Measurements from ENCODE around the gene IQCH. TPM values are rescaled to one million over a fixed set of nuclear protein-coding genes. Genes with fewer than 3 reads are reported as not detected.
A peak's percentile ranks its signal among the peaks of the same experiment; 100 is the strongest.

IQCH gene
- total RNA-seq, 2 donors from 2014 or later: 1.6 to 6.7 TPM

DNA sequence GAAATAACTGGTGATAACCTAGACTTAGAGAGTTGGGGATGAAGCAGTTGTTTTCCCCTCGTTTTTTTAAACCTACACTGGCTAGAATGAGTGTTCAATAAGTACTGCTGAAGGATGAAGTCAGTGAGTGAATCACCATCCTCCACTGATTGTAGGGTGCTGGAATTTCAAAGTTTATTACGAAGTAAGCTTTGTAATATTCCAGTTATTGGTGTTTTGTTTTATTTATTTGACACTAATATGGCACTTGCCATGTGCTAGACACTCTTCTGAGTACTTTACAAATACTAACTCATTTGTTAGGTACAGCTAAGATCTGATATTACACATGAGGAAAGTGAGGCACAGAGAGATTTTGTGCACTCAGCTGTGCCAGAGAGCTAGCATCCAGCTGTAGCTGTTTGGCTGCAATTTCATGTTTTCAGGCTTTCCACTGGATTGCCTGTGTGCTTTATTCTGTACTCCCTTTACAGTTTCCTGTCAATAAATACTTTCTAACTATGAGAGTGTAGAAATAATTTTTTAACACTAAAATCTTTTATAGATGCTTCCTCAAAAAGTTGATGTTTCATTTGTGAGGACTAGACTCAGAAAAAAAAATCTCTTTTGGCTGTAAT, 293.8 kb downstream of the IQCH start:
- Histone ChIP-seq H3K27ac (no peak overlapping the region), H3K27me3 (no peaks in the 10 kb centered on the region), H3K36me3 (replicated peaks in 1 of 2; ENCODE audit: insufficient read depth in 1 of 2, low read depth in 2 of 2) (no peaks in the 10 kb centered on the region), H3K4me3 (no peak overlapping the region), H3K4me1 (peaks cover 22% of the 10 kb centered on the region), H3K9me3 (no peaks in the 10 kb centered on the region)
- no peak for TF ChIP-seq POLR2A (IDR thresholded peaks at IDR 0.05)
- TF ChIP-seq, protein P1, sequence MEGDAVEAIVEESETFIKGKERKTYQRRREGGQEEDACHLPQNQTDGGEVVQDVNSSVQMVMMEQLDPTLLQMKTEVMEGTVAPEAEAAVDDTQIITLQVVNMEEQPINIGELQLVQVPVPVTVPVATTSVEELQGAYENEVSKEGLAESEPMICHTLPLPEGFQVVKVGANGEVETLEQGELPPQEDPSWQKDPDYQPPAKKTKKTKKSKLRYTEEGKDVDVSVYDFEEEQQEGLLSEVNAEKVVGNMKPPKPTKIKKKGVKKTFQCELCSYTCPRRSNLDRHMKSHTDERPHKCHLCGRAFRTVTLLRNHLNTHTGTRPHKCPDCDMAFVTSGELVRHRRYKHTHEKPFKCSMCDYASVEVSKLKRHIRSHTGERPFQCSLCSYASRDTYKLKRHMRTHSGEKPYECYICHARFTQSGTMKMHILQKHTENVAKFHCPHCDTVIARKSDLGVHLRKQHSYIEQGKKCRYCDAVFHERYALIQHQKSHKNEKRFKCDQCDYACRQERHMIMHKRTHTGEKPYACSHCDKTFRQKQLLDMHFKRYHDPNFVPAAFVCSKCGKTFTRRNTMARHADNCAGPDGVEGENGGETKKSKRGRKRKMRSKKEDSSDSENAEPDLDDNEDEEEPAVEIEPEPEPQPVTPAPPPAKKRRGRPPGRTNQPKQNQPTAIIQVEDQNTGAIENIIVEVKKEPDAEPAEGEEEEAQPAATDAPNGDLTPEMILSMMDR (IDR thresholded peaks at IDR 0.05): no peak
- intact Hi-C loops (cut with DNase I): no loop called here
- DNase-seq (no peak), ATAC-seq (no peak)
- WGBS, 2 donors: 74 to 79% methylated on average over 2 of the region's 2 CpGs

DNA sequence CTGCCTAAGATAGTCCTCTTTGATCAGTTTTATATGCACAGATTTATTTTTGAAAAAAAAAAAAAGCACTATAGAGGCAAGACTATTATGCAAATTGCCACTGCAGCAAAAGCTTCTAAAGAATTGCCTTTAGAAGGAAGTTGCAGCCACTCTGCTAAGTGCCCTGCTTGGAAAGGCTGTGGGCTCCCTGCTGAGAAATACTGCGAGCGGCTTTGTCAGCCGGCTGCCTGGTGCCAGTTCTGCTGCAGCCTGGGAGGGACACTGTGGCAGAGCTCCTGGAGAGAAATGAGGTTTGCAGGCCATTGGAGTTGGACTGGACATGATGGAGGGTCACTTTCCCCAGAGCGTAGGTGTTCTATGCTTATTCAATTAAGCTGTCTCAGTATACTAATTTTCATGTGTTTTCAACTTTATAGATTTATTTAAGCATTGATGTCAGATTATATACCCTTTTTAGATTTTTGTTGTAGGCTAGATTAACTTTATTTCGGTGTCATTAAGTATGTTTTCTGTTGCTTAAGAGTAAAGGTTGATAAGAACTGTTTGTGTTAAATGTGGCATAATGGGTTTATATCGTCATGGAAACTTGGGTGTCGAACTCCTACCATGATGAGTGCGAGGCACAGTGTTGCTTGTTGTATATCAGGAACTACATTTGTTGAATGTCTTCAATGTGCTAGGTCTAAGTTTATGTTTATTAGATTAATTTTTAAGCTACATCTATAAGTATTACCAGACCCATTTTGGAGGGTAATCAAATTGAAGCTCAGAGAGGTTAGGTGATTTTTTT, 294.5 kb downstream of the IQCH start:
- TF ChIP-seq, protein P1 (IDR thresholded peaks at IDR 0.05): no peak
- TF ChIP-seq POLR2A (IDR thresholded peaks at IDR 0.05): no peak
- Histone ChIP-seq H3K4me3 (no peak overlapping the region), H3K4me1 (peaks cover 15% of the 10 kb centered on the region), H3K27ac (no peak overlapping the region), H3K27me3 (no peaks in the 10 kb centered on the region), H3K9me3 (no peaks in the 10 kb centered on the region), H3K36me3 (replicated peaks in 1 of 2; ENCODE audit: insufficient read depth in 1 of 2, low read depth in 2 of 2) (no peaks in the 10 kb centered on the region)
- DNase-seq (peak in 1 of 4 donors; percentile 18), ATAC-seq (no peak)
- 67 to 70% methylated on average over 8 of the region's 8 CpGs for WGBS, 2 donors
- intact Hi-C loops (cut with DNase I): no loop called here

DNA sequence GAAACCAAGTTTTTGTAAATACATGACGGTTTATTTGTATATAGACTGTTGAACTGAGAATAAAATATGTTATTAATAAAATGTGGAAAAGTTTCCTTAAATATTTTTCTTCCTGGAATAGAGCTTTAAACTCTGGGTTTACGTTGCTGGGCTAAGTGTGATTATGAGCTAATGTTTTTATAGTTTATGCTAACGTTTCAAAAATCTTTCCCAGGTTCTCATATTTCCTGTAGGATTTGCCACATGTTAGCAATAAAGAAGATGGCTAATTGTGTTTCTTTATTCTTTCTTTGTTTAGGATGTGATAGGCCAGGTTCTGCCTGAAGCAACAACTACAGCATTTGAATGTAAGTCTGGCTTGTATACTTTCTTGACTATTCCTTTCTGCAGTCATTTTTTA, 295.1 kb downstream of the IQCH start:
- DNase-seq (no peak), ATAC-seq (no peak)
- H3K4me3 ChIP-seq: no peak overlapping the region
- 66 to 69% methylated on average over 3 of the region's 3 CpGs for WGBS, 2 donors
- no peaks in the 10 kb centered on the region for H3K27me3 ChIP-seq
- intact Hi-C loops (cut with DNase I): no loop called here
- no peaks in the 10 kb centered on the region for H3K9me3 ChIP-seq
- TF ChIP-seq, protein P1 (IDR thresholded peaks at IDR 0.05): no peak
- no peak for TF ChIP-seq POLR2A (IDR thresholded peaks at IDR 0.05)
- peaks cover 9% of the 10 kb centered on the region for H3K4me1 ChIP-seq
- H3K27ac ChIP-seq: no peak overlapping the region
- H3K36me3 ChIP-seq (replicated peaks in 1 of 2; ENCODE audit: insufficient read depth in 1 of 2, low read depth in 2 of 2): no peaks in the 10 kb centered on the region

DNA sequence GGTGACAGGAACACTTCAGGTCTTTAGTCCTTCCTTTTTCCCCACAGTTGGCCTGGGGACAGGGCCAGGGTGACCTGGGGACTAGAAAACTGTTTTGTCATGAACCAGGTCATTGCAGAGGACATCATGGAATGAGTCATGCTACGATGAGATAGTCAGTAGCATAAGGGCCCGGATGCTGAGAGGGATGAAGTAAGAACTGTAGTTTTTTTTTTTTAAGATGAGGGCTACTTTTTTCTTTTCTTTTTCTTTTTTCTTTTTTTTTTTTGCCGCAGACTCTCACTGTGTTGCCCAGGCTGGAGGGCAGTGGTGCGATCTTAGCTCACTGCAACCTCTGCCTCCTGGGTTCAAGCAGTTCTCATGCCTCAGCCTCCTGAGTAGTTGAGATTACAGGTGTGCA, 295.9 kb downstream of the IQCH start:
- H3K27me3 ChIP-seq: no peaks in the 10 kb centered on the region
- TF ChIP-seq, protein P1 (IDR thresholded peaks at IDR 0.05): no peak
- no peak for TF ChIP-seq POLR2A (IDR thresholded peaks at IDR 0.05)
- intact Hi-C loops (cut with DNase I): no loop called here
- WGBS, 2 donors: 87 to 89% methylated on average over 4 of the region's 4 CpGs
- peaks cover 8% of the 10 kb centered on the region for H3K4me1 ChIP-seq
- no peaks in the 10 kb centered on the region for H3K36me3 ChIP-seq (replicated peaks in 1 of 2; ENCODE audit: insufficient read depth in 1 of 2, low read depth in 2 of 2)
- H3K4me3 ChIP-seq: no peak overlapping the region
- H3K27ac ChIP-seq: no peak overlapping the region
- no peaks in the 10 kb centered on the region for H3K9me3 ChIP-seq
- no peak for DNase-seq
- ATAC-seq: no peak

All from body of pancreas (tissue), 4 donors.